Measurements from ENCODE around the gene PTPRK. TPM values are rescaled to one million over a fixed set of nuclear protein-coding genes. Genes with fewer than 3 reads are reported as not detected.

PTPRK gene
- total and polyA plus RNA-seq, 9 of the 15 experiments (the other 6 are each of a cell fraction or from before 2014, with no cell fraction given), result 0.04 to 0.51 TPM; not detected in 7

DNA sequence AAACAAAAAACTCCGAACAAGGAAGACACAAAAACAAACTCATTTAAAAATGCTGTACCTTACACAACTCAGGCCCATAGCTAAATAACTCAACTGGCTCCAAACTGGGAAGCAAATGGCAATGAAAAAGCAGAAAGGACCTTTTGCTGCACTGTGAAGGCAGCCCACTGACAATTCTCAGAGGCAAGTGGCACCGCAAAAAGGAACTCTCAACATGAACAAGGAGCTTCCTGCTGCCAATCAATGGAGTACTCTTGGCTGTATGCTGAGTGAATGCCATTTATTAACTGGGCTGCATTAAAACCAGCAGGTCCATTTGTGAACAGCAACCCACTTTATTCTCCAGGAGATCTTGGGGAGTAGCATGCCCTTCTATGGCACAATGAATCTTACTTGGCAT, 209.9 kb downstream of the PTPRK start (continued):
- TF ChIP-seq, protein P1, sequence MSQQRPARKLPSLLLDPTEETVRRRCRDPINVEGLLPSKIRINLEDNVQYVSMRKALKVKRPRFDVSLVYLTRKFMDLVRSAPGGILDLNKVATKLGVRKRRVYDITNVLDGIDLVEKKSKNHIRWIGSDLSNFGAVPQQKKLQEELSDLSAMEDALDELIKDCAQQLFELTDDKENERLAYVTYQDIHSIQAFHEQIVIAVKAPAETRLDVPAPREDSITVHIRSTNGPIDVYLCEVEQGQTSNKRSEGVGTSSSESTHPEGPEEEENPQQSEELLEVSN (IDR thresholded peaks at IDR 0.05; ENCODE audit: borderline replicate concordance in 1 of 2, extremely low read depth in 1 of 2, insufficient read depth in 1 of 2, insufficient read length in 1 of 2, low read depth in 1 of 2, low read length in 1 of 2, poor library complexity in 1 of 2, severe bottlenecking in 1 of 2), result no peak

DNA sequence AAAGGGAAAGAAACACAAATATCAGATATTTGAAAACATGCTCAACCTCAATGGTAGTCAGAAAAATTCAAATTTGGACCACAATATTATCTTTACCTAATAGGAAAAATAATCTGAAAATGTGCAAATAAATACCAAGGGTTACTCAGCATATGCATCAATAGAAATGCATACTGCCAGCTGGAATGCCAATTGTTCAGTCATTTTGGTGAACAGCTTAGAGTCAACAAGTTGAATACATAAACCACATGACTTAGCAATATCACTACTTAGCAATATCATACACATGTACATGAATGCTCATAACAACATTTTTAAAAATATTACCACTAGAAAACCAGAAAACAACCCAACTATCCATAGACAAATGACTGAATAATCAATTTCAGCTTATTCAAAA, 212.7 kb downstream of the PTPRK start:
- Histone ChIP-seq H3K4me1 (replicated peaks in 1 of 2; ENCODE audit: control insufficient read depth in 2 of 2, insufficient read depth in 2 of 2, low read length in 2 of 2) (no peaks in the 10 kb centered on the region), H3K9me1 (ENCODE audit: control insufficient read depth, insufficient read depth, low read length) (no peaks in the 10 kb centered on the region), H3K4me2 (ENCODE audit: insufficient read depth, low read length) (no peak overlapping the region), H3K36me3 (ENCODE audit: control insufficient read depth, insufficient read depth, low read length) (no peaks in the 10 kb centered on the region), H3K27ac (ENCODE audit: extremely low read depth, low read depth, low read length) (no peak overlapping the region), H3K4me3 (no peak overlapping the region), H3K9ac (ENCODE audit: insufficient read depth in 1 of 2, low read depth in 2 of 2, low read length in 2 of 2) (no peak overlapping the region), H3K27me3 (ENCODE audit: control insufficient read depth in 2 of 2, insufficient read depth in 2 of 2, low read length in 2 of 2) (no peaks in the 10 kb centered on the region), H2AFZ (ENCODE audit: low read depth, low read length) (no peak overlapping the region), H4K20me1 (replicated peaks; ENCODE audit: control insufficient read depth, insufficient read depth, low read length) (no peaks in the 10 kb centered on the region), H3K9me3 (replicated peaks; ENCODE audit: control insufficient read depth, insufficient read depth, low read depth, low read length) (peaks cover 5% of the 10 kb centered on the region; the same call in 1 of the 2 replicates), H3K79me2 (ENCODE audit: control insufficient read depth, insufficient read depth, low read length) (no peaks in the 10 kb centered on the region)
- POLR2A ChIA-PET, result no interaction called here
- BruUV-seq (replicated peaks), result no TSS peak
- no peak for FAIRE-seq
- CTCF ChIA-PET (ENCODE audit: low intra/inter-chr PET ratio), result no interaction called here
- no peak for ATAC-seq
- intact Hi-C loops (cut with micrococcal nuclease), result no loop called here
- in situ Hi-C loops (cut with MboI), result no loop called here
- no peak for TF ChIP-seq HMG20A (CRISPR knock-in tag; conservative IDR thresholded peaks at IDR 0.05)
- TF ChIP-seq MCM7 (IDR thresholded peaks at IDR 0.05), result no peak
- TF ChIP-seq SMAD4 (CRISPR knock-in tag; conservative IDR thresholded peaks at IDR 0.05), result no peak
- TF ChIP-seq NFATC3 (IDR thresholded peaks at IDR 0.05), result no peak
- TF ChIP-seq HDAC8 (tag; IDR thresholded peaks at IDR 0.05), result no peak
- DNase-seq (ENCODE audit: extremely low read depth in 1 of 4, low spot score in 3 of 4), result no peak

Measured in K562 (cell line).